Sigmoid colon (tissue), 4 donors: ENCODE data around the gene USB1.

Experiments
- CTCF ChIP-seq, 4 experiments: fragments of 450-650 bp in 3 of 4; fragments of 200-600 bp in 1 of 4; IDR thresholded peaks; one replicate each; pipeline ENCODE4 v1.5.1; 2016 to 2019; ENCODE audit warnings: antibody characterized with exemption in 4 of 4, mild to moderate bottlenecking in 3 of 4, moderate library complexity in 2 of 4
- EP300 ChIP-seq, 4 donors: sonication (generic); formaldehyde crosslinking; IDR thresholded peaks; one replicate each; pipeline ENCODE4 v1.6.1; 2017; ENCODE audit warnings: antibody characterized with exemption in 4 of 4
- POLR2A ChIP-seq, 2 donors: fragments of 450-650 bp; IDR thresholded peaks; one replicate each; pipeline ENCODE4 v1.6.1; 2016; ENCODE audit warnings: antibody characterized with exemption in 2 of 2, mild to moderate bottlenecking in 2 of 2, moderate library complexity in 2 of 2

- TF ChIP-seq CTCF (IDR thresholded peaks at IDR 0.05): no peak
- no peak for TF ChIP-seq EP300 (IDR thresholded peaks at IDR 0.05)
- TF ChIP-seq POLR2A (IDR thresholded peaks at IDR 0.05): no peak
These were observed 6.4 kb upstream of the USB1 start for GRCh38 chr16:57994778-57995177.
